Measurements from ENCODE around the gene TLCD2.
"Not testable (repeated sequence)": the region's sequence is repeated elsewhere in the genome, so short reads cannot be mapped to it uniquely, and the experiment has no call there.

The TLCD2 gene

DNA sequence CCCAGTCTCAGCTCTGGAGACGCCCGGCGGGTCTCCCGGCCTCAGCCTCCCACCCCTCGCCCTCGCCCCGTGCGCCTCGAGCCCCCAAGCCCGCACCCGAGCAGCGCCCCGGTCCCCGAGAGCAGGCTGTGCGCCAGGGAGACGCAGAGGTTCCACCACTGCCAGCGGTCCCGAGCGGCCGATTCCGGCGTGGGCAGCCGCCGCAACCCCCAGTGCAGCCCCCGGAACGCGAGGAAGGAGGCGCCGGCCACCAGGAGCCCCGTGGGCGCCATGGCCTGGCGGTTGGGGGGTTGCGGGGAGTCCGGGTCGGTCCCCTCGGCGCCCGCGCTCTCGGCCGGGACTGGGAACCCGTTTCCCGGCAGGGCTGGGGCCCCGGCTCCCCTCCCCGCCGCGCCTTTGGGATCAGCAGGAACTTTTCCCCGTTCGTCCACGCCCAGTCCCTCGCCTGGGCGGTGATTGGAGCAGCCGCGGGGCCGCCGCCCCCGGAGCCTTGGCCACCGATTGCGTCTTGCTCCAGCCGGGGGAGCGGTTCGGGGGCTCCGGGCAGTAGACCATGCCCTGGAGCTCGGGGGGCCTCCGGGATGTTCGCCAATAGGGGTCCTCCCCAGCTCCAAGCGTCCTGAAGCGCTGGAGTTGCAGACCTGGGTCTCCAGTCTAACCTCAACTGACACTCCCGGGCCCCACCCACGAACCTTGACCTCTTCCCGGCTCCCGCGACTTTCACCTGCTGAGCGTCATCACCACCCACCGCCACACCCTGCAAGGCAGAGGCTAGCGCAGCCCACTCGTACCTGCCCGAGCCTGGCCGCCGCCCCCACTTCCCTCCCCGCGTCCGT is at the start of gene TLCD2:
Gene TLCD2, minus strand, starts transcription at position 407 of the 836 bp plus-strand sequence. Its CDS starts 135 bp downstream, at position 272.
- DNase-seq: no peak

- DNase-seq: no peak
Measured at GRCh38 chr17:1759529-1759928, 49.4 kb upstream of the TLCD2 start.

GRCh38 chr17:1758807-1759206 is 48.6 kb upstream of the TLCD2 start:
- no peak for DNase-seq

GRCh38 chr17:1755827-1756262 is 45.7 kb upstream of the TLCD2 start:
- no peak for DNase-seq

GRCh38 chr17:1755252-1755826 is 45.2 kb upstream of the TLCD2 start:
- no peak for DNase-seq

GRCh38 chr17:1754430-1755112 is 44.4 kb upstream of the TLCD2 start:
- DNase-seq: no peak

DNA sequence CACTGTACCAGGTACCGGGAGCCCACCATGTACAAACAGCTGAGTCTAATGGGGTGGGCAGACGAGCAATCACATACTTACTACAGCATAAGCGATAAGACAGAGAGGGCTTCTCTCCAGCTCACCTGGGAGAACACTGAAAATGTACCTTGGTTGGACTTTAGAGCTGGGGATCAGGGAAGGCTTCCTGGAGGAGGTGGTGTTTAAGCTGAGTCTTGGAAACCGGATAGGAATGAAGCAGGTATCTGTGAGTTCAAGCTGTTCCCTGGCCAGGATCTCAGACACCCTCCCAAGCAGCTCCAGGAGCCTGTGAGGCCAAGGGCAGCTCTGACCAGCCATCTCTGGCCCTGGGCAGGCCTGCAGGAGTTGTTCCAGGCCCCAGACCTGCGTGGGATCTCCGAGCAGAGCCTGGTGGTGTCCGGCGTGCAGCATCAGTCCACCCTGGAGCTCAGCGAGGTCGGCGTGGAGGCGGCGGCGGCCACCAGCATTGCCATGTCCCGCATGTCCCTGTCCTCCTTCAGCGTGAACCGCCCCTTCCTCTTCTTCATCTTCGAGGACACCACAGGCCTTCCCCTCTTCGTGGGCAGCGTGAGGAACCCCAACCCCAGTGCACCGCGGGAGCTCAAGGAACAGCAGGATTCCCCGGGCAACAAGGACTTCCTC is 43.7 kb upstream of the TLCD2 start:
- DNase-seq: no peak

DNA sequence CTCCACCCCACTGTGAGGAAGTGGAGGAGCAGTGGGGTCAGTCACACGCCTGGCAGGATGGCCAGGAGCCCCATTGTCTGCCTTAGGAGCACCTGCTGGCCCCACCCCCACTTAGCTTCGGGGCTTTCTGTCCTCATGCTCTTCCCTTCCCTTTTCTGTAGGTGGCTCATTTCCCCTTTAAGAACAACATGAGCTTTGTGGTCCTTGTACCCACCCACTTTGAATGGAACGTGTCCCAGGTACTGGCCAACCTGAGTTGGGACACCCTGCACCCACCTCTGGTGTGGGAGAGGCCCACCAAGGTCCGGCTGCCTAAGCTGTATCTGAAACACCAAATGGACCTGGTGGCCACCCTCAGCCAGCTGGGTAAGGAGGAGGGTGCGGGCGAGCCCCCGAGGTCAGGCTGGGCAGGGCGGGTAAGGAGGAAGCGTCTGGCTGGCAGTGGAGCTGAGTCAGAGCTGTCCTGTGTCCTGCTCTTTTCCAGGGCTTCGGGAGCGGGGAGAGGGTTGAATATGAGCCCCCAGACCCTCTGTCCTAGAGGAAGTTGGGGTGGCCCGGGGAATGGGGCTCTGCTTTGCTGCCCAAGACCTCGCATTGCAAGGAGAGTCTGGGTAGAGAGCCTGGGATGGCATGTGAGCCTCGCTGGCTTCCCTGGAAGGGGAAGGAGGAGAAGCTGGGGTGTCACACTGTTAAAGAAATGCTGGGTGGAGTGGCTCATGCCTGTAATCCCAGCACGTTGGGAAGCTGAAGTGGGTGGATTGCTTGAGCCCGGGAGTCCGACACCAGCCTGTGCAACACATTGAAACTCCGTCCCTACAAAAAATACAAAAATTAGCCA is 42.5 kb upstream of the TLCD2 start:
- peak; percentile 35 for DNase-seq

DNA sequence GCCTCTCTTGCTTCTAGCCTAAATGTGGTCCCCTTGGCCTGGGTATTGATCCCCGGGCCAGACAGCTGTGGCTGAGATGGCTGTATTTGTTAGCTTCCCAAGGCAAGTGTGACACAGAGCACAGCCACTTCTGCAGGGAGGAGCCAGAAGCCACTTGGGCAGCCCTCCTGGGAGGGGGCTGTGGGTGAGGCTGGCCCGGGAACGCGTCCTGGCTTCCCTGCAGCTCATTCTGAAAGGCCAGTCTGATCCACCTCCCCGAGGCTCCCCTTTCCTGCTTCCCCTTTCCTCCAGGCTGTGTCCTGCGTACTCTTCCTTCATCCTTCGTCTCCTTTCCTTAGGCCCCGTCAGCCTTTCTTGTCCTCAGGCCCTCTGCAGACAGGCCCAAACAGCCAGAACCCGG is 40.5 kb upstream of the TLCD2 start:
- no peak for DNase-seq

DNA sequence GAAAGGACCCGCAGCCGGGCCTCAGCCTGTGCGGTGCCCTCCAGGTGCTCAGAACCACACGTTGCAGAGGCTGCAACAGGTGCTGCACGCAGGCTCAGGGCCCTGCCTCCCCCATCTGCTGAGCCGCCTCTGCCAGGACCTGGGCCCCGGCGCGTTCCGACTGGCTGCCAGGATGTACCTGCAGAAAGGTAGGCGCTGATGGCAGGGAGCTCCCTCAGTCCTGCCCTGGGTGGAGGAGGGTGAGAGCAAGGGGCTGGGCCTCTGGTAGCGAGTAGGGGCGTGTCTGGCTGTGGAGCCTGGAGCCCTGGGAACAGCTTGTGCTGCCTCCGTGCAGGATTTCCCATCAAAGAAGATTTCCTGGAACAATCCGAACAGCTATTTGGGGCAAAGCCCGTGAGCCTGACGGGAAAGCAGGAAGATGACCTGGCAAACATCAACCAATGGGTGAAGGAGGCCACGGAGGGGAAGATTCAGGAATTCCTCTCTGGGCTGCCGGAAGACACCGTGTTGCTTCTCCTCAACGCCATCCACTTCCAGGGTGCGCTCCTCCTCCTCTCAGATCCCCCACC is 36.9 kb upstream of the TLCD2 start:
- no peak for DNase-seq

GRCh38 chr17:1745513-1746020 is 35.4 kb upstream of the TLCD2 start:
- DNase-seq: no peak

DNA sequence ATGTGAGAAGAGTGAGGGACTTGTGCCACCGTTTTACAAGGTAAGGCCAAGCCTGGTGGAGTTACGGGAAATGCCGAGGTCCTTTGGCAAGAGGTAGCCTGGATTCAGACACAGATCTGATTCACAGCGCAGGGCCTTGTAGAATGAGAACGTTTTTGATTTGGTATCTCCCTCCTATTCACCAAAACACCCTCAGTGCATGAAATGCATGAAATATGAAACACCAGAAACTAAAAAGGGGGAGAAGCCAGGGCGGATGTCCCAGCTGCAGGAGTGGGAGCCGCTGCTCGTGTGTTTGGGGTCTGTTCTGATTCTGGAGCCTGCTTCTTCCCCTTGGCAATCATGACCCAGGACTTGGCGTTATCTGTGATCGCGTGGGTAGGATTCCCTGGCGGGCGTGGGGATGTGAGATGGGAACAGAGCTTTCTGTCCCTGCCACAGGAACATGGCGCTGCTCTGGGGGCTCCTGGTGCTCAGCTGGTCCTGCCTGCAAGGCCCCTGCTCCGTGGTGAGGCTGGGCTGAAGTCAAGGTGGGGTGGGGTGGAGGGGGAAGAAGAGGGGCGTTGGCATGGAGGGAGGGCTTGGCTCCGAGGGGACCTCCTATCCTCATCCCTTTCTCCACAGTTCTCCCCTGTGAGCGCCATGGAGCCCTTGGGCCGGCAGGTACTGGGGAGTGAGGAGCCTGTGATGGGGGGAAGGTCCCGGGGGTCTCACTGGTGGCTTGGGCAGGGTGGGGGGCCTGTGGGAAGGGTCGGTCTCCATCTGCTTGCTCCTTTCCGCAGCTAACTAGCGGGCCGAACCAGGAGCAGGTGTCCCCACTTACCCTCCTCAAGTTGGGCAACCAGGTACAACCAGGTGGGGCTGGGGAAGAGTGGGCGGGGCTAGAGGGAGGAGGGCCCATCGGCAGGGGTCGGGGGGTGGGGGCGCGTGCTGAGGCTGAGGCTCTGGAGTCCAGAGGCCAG is 34.7 kb upstream of the TLCD2 start:
- no peak for DNase-seq

DNA sequence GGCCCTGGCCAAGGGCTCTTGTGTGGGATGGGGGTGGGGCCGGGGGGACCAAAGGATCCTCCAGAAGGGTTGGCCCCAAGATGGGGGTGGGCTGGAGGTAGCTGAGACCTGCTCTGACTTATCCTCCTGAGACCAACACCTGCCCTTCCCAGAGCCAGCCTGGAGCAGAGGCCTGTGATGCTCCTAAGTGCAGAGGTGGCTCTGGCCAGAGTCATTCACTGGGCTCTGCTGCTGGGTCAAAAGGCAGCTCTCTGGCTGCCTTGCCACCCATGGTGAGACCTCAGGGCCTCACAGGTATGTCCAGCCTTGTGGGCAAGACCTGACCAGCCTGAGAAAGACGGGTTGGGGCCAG is 32.9 kb upstream of the TLCD2 start:
- DNase-seq: no peak

GRCh38 chr17:1742371-1743087 is 32.4 kb upstream of the TLCD2 start, which contains the start of gene SERPINF2:
Gene SERPINF2 (plus strand): TSS chr17:1742871. CDS start chr17:1744996, 2,125 bp downstream.
- DNase-seq: no peak

DNA sequence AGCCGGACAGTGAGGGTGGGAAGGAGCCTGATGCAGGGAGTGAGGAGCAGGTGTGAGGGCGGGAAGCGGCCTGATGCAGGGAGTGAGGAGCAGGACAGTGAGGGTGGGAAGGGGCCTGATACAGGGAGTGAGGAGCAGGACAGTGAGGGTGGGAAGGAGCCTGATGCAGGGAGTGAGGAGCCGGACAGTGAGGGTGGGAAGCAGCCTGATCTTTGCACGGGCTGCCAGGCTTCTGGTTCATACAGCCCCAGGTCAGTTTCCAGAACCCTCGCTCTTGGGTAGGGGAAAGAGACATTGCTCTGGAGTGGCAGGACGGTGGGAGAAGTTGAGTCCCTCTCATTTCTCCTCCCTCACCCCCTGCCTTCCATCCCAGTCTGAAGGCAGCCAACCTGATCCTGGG is 31.7 kb upstream of the TLCD2 start:
- DNase-seq: not testable (repeated sequence)

- no peak for DNase-seq
Measured at GRCh38 chr17:1737531-1738291, 27.5 kb upstream of the TLCD2 start.

DNA sequence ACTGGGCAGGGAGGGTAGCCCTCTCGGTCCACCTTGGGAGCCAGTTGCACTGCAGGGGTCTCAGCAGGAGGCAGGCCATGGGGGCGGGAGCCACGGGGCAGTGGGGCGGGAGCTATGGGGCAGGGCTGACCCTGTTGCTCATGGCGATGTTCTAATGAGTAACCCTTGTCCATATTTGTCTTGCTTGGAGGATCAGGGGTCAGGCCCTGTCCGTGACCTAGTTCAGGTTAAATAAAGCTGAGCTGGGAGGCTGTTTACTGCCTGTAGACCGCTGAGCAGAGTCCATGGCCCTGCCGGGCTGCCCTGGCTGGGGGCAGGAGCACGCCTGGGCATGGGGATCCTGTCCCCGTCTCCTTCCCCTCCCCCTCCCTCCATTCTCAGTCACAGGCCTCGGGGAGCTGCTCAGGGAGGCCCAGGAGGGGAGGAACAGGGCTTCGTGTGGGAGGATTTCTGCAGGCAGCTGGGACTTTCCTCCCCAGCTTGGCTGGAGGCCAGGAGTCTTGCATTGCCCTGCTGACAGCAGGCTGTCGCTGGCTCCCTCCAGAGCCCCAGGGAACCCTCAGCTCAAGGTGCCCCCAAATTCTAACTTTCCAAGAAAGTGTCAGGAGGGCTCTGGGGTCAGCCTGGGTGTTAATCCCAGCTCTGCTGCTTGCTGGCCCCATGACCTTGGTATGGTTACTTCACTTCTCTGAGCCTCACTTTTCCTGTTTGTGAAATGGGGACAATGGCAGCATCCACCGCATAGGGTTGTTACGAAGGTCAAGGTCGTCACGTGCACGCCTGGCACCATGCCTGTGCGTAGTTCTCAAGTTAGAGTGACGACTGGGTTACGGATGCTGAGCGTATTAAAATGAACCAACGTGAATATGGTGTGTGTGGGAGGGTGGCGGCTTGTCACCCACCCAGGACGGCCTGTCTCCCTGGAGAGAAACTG is 26.4 kb upstream of the TLCD2 start:
- no peak for DNase-seq

- no peak for DNase-seq
Measured at GRCh38 chr17:1735834-1736347, 25.7 kb upstream of the TLCD2 start.
